Activated CD4-positive, alpha-beta T cell treated with anti-CD3 and anti-CD28 coated beads, Interleukin-2, amount 10 ng/mL, durations not matched to agents 7 days and 5 days (primary cell): ENCODE results near the gene FGG. TPM values are rescaled to one million over a fixed set of nuclear protein-coding genes. Genes with fewer than 3 reads are reported as not detected.

ENCODE experiments used
- CTCF ChIA-PET: fragments of 350-600 bp; sonication (Branson Sonifier 250); formaldehyde crosslinking; loops from one replicate; lab custom pipeline; 2021; ENCODE audit warnings: antibody characterized with exemption; lab: Charles Lee
- POLR2A ChIA-PET: fragments of 350-600 bp; sonication (Branson Sonifier 250); formaldehyde crosslinking; loops from one replicate; lab custom pipeline; 2021; ENCODE audit warnings: antibody characterized with exemption; lab: Charles Lee
- DNase-seq: peaks from one replicate; pipeline ENCODE4 v3.0.0-alpha.2; 2020
- H3K27ac Mint-ChIP-seq: one replicate; pipeline ENCODE4 v1.8.0; 2021; ENCODE audit warnings: mild to moderate bottlenecking, moderate library complexity, mixed read lengths
- H3K27me3 Mint-ChIP-seq: one replicate; pipeline ENCODE4 v1.8.0; 2021; ENCODE audit warnings: mixed read lengths
- H3K36me3 Mint-ChIP-seq: one replicate; pipeline ENCODE4 v1.8.0; 2021; ENCODE audit warnings: low read depth, mixed read lengths
- H3K4me1 Mint-ChIP-seq: one replicate; pipeline ENCODE4 v1.8.0; 2021; ENCODE audit warnings: mixed read lengths
- H3K4me3 Mint-ChIP-seq: one replicate; pipeline ENCODE4 v1.8.0; 2021; ENCODE audit warnings: mild to moderate bottlenecking, moderate library complexity, mixed read lengths
- H3K9me3 Mint-ChIP-seq: one replicate; pipeline ENCODE4 v1.8.0; 2021; ENCODE audit warnings: mixed read lengths
- total RNA-seq, 2 experiments: library from RNA; stranded (reverse); gene quantifications; one replicate each; pipeline ENCODE4 v1.2.3, GENCODE V29; 2021

The FGG gene
- total RNA-seq, 2 experiments from 2014 or later, result not detected

DNA sequence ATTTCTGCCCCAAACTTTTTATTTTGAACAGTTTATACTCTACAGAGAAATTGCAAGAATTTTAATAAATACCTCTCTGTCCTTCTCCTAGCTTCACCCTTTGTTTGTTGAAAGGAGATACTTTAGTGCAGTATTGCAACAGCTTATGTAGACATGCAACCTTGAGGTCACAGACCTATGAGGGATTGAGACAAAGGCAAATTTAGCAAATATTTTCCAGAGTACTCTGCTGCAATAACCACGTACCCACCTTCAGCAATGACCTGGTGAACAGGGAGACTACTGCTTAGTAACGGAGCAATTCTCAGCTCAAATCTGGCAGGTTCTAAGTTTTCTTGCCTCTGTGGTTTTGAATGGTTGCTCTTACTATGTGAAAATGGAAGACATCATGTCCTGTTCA lies 35.1 kb downstream of the FGG start:
- Mint-ChIP-seq H3K36me3 (no peaks in the 10 kb centered on the region), H3K27me3 (peaks cover 16% of the 10 kb centered on the region), H3K4me1 (no peaks in the 10 kb centered on the region), H3K27ac (no peak overlapping the region), H3K4me3 (no peak overlapping the region), H3K9me3 (no peaks in the 10 kb centered on the region)
- CTCF ChIA-PET, result no interaction called here
- POLR2A ChIA-PET, result no interaction called here
- DNase-seq, result no peak

DNA sequence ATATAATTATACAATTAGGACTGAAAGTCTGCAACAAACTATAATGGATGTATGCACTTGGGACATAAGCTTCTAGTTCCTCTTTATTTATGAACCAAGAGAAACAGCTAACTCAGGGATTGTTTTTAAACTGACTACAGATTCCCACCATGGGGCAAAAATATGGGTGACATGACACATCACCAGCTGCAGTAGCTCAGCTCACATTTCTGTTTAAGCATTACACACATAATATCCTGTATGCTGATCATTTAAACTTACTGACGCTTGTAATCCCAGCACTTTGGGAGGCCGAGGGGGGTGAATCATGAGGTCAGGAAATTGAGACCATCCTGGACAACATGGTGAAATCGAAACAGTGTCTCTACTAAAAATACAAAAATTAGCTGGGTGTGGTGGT lies 38.1 kb downstream of the FGG start:
- Mint-ChIP-seq H3K4me1 (no peaks in the 10 kb centered on the region), H3K4me3 (no peak overlapping the region), H3K36me3 (no peaks in the 10 kb centered on the region), H3K9me3 (no peaks in the 10 kb centered on the region), H3K27ac (no peak overlapping the region), H3K27me3 (peaks cover 7% of the 10 kb centered on the region)
- DNase-seq, result no peak
- POLR2A ChIA-PET, result no interaction called here
- CTCF ChIA-PET, result no interaction called here

DNA sequence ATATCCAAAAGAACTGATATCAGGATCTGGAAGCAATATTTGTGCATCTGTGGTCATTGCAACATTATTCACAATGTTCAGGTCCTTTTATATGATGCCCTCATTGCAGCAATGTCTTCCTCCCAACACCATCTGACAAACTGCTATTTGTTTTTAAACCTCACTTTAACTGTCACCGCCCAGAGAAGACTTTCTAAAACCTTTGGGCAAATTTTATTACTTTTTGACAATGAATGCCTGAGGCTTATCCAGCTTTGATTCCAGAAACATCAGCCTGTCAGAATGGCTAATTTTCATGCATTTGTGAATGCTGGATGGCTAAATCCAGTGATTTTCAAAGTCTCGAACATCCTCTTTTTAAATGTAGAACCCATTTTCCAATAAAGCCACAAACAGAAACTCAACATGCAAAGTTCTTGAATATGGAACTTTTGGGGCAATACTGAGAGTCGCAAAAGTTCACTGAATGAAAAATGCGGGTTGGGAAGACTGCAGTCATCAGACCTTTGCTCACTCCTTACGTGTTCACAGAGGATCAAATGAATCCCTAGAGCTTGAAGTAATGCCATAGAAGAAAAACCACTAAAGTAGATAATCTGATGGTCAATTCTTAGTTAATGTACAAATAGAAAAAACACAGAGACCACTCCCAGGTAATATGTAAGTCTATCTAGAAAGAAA lies 39.1 kb downstream of the FGG start:
- H3K9me3 Mint-ChIP-seq, result no peaks in the 10 kb centered on the region
- CTCF ChIA-PET, result no interaction called here
- no peaks in the 10 kb centered on the region for H3K36me3 Mint-ChIP-seq
- no peak overlapping the region for H3K4me3 Mint-ChIP-seq
- peaks cover 5% of the 10 kb centered on the region for H3K27me3 Mint-ChIP-seq
- no peak overlapping the region for H3K27ac Mint-ChIP-seq
- H3K4me1 Mint-ChIP-seq, result no peaks in the 10 kb centered on the region
- no peak for DNase-seq
- POLR2A ChIA-PET, result no interaction called here

DNA sequence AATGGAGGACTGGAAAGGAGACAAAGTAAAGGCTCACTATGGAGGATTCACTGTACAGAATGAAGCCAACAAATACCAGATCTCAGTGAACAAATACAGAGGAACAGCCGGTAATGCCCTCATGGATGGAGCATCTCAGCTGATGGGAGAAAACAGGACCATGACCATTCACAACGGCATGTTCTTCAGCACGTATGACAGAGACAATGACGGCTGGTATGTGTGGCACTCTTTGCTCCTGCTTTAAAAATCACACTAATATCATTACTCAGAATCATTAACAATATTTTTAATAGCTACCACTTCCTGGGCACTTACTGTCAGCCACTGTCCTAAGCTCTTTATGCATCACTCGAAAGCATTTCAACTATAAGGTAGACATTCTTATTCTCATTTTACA lies 42.9 kb downstream of the FGG start:
- POLR2A ChIA-PET, result no interaction called here
- Mint-ChIP-seq H3K4me1 (no peaks in the 10 kb centered on the region), H3K27ac (no peak overlapping the region), H3K4me3 (no peak overlapping the region), H3K27me3 (peaks cover 2% of the 10 kb centered on the region), H3K9me3 (no peaks in the 10 kb centered on the region), H3K36me3 (no peaks in the 10 kb centered on the region)
- CTCF ChIA-PET, result no interaction called here
- DNase-seq, result no peak

DNA sequence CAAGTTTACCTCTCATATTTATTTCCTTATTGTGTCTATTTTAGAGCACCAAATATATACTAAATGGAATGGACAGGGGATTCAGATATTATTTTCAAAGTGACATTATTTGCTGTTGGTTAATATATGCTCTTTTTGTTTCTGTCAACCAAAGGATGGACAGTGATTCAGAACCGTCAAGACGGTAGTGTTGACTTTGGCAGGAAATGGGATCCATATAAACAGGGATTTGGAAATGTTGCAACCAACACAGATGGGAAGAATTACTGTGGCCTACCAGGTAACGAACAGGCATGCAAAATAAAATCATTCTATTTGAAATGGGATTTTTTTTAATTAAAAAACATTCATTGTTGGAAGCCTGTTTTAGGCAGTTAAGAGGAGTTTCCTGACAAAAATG lies 43.4 kb downstream of the FGG start:
- no peak for DNase-seq
- H3K9me3 Mint-ChIP-seq, result no peaks in the 10 kb centered on the region
- ChIA-PET POLR2A (no interaction called here), CTCF (no interaction called here)
- no peak overlapping the region for H3K27ac Mint-ChIP-seq
- H3K36me3 Mint-ChIP-seq, result no peaks in the 10 kb centered on the region
- no peaks in the 10 kb centered on the region for H3K4me1 Mint-ChIP-seq
- H3K4me3 Mint-ChIP-seq, result no peak overlapping the region
- peaks cover 2% of the 10 kb centered on the region for H3K27me3 Mint-ChIP-seq

DNA sequence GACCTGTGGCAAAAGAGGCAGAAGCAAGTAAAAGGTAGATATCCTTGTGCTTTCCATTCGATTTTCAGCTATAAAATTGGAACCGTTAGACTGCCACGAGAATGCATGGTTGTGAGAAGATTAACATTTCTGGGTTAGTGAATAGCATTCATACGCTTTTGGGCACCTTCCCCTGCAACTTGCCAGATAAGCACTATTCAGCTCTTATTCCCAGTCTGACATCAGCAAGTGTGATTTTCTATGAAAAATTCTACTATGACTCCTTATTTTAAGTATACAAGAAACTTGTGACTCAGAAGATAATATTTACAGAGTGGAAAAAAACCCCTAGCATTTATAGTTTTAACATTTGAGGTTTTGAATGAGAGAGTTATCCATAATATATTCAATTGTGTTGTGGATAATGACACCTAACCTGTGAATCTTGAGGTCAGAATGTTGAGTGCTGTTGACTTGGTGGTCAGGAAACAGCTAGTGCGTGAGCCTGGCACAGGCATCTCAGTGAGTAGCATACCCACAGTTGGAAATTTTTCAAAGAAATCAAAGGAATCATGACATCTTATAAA lies 45.7 kb downstream of the FGG start:
- CTCF ChIA-PET, result no interaction called here
- no peak overlapping the region for H3K27ac Mint-ChIP-seq

DNA sequence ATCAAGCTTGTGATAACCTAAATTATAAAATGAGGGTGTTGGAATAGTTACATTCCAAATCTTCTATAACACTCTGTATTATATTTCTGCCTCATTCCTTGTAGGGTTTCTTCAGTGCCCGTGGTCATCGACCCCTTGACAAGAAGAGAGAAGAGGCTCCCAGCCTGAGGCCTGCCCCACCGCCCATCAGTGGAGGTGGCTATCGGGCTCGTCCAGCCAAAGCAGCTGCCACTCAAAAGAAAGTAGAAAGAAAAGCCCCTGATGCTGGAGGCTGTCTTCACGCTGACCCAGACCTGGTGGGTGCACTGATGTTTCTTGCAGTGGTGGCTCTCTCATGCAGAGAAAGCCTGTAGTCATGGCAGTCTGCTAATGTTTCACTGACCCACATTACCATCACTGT lies 46.8 kb downstream of the FGG start:
- no peaks in the 10 kb centered on the region for H3K9me3 Mint-ChIP-seq
- no peak for DNase-seq
- peaks cover 11% of the 10 kb centered on the region for H3K27me3 Mint-ChIP-seq
- POLR2A ChIA-PET, result no interaction called here
- no peak overlapping the region for H3K4me3 Mint-ChIP-seq
- H3K27ac Mint-ChIP-seq, result no peak overlapping the region
- no peaks in the 10 kb centered on the region for H3K4me1 Mint-ChIP-seq
- CTCF ChIA-PET, result interaction anchor here (0.9 kb wide), 1 partner anchor 435 kb away, joined by 3 read pairs; no protein-coding TSS in a partner anchor
- H3K36me3 Mint-ChIP-seq, result no peaks in the 10 kb centered on the region

More for the DNA sequence above, 45.7 kb downstream of the FGG start:
- H3K4me1 Mint-ChIP-seq, result no peaks in the 10 kb centered on the region
- POLR2A ChIA-PET, result no interaction called here
- no peak for DNase-seq
- no peaks in the 10 kb centered on the region for H3K9me3 Mint-ChIP-seq
- no peaks in the 10 kb centered on the region for H3K36me3 Mint-ChIP-seq
- H3K4me3 Mint-ChIP-seq, result no peak overlapping the region
- H3K27me3 Mint-ChIP-seq, result peaks cover 9% of the 10 kb centered on the region

DNA sequence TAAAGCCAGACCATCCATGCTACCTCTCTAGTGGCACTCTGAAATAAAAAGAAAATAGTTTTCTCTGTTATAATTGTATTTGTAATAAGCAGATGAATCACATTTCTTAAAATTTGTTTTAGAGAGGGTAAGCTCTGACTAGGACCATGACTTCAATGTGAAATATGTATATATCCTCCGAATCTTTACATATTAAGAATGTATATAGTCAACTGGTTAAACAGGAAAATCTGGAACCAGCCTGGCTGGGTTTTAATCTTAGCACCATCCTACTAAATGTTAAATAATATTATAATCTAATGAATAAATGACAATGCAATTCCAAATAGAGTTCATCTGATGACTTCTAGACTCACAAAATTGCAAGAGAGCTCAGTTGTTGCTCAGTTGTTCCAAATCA lies 48.1 kb downstream of the FGG start:
- no peak overlapping the region for H3K27ac Mint-ChIP-seq
- no peaks in the 10 kb centered on the region for H3K9me3 Mint-ChIP-seq
- peaks cover 11% of the 10 kb centered on the region for H3K27me3 Mint-ChIP-seq
- no peak overlapping the region for H3K4me3 Mint-ChIP-seq
- ChIA-PET POLR2A (no interaction called here), CTCF (no interaction called here)
- no peaks in the 10 kb centered on the region for H3K36me3 Mint-ChIP-seq
- no peak for DNase-seq
- peaks cover 4% of the 10 kb centered on the region for H3K4me1 Mint-ChIP-seq

DNA sequence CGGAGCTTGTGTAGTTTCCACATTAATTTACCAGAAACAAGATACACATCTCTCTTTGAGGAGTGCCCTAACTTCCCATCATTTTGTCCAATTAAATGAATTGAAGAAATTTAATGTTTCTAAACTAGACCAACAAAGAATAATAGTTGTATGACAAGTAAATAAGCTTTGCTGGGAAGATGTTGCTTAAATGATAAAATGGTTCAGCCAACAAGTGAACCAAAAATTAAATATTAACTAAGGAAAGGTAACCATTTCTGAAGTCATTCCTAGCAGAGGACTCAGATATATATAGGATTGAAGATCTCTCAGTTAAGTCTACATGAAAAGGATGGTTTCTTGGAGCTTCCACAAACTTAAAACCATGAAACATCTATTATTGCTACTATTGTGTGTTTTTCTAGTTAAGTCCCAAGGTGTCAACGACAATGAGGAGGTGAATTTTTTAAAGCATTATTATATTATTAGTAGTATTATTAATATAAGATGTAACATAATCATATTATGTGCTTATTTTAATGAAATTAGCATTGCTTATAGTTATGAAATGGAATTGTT lies 49.7 kb downstream of the FGG start, which contains the start of gene FGB:
FGB (plus strand) TSS at position 315 of the 558 bp plus-strand sequence; CDS start at position 323, 8 bp downstream.
- POLR2A ChIA-PET, result no interaction called here
- Mint-ChIP-seq H3K27me3 (peaks cover 9% of the 10 kb centered on the region), H3K27ac (no peak within 1 kb of the TSS), H3K4me3 (no peak within 1 kb of the TSS), H3K9me3 (no peaks in the 10 kb centered on the region), H3K36me3 (no peaks in the 10 kb centered on the region), H3K4me1 (peaks cover 4% of the 10 kb centered on the region)
- no peak for DNase-seq
- CTCF ChIA-PET, result no interaction called here

DNA sequence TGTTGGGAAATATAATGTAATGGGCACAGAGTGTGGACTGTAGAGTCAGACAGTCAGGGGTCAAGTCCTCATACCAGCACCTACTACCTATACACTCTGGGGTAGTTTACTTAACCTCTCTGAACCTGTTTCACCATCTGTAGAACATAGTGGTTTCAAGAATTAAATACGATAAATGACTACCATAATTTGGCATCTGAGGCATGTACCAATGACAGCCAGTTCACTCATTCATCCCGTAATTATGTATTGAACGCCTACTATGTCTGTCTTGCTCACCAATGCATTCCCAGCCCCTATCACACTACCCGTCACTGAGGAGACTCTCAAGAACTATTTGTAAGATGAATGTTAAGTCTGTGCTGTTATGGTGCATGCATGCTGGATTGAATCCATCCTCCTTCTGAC lies 51.6 kb downstream of the FGG start:
- H3K4me3 Mint-ChIP-seq, result no peak overlapping the region
- H3K36me3 Mint-ChIP-seq, result no peaks in the 10 kb centered on the region
- H3K27me3 Mint-ChIP-seq, result peaks cover 9% of the 10 kb centered on the region
- no peak overlapping the region for H3K27ac Mint-ChIP-seq
- peaks cover 4% of the 10 kb centered on the region for H3K4me1 Mint-ChIP-seq
- POLR2A ChIA-PET, result no interaction called here
- CTCF ChIA-PET, result interaction anchor here (1.0 kb wide), 1 partner anchor 12 kb away, joined by 3 read pairs; no protein-coding TSS in a partner anchor
- DNase-seq, result no peak
- H3K9me3 Mint-ChIP-seq, result no peaks in the 10 kb centered on the region

DNA sequence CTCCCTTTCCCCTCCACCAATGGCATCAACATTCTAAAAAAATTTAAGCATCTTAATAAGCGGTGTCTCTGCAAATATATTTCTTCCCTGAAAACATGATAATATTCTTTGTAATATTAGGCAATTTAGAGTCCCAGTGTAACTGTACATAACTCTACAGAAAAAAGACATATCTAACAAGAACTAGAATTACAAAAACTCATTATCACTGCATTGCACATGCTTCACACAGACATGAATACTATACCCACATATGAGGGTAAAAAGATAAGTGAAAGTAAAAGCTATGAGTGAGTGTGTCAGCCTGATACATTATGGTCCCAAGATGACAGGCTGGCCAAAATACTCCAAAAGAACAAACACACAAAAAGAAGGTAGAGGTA lies 52.0 kb downstream of the FGG start:
- no peak overlapping the region for H3K27ac Mint-ChIP-seq
- POLR2A ChIA-PET, result no interaction called here

DNA sequence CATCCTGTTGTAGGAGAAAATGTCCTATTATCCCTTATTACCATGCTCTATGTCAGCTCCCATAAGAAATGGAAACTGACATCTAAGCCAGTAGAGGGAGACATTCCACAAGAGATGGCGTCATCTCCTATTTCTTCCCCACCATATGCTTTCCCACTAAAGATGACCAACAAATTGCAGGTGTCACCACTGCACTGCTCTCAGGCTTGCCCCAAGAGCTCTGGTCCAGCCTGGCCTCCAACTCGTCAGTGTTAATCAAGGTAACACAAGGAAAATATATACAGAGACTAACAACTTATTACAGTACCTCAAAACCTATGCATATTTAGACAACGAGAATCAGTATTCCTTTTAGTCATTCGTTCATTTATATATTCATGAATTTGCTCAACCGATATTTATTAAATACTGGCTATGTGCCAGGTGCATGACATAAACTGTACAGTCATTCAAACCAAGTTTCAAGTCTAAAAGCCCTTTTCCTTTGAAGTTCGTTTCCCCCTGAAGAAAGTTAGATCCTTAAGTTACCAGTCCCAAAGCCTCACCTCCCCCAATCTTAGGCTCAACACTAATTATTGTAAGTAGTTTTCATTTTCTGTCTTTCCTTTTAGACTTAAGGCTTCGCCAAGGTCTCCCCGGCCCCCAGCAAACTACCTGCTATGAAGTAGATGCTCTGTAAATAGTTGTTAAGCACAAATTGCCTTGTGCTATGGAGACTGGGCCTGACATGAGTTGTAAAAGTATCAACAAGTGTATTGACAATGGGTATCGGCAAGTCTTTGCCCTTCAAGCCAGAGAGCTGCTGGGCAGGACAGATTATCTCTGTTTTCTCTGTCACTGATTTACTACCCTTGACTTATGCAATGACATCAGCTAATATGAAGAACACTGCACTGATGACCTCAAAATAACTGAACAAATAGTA lies 52.7 kb downstream of the FGG start:
- H3K4me3 Mint-ChIP-seq, result no peak overlapping the region
- no peaks in the 10 kb centered on the region for H3K36me3 Mint-ChIP-seq
- H3K9me3 Mint-ChIP-seq, result no peaks in the 10 kb centered on the region
- ChIA-PET CTCF (interaction anchor here (0.8 to 2.0 kb wide), 7 partner anchors 10 to 64 kb away, joined by 3 to 9 read pairs (median 5); partner anchors contain the start of genes FGG and PLRG1), POLR2A (no interaction called here)
- H3K27ac Mint-ChIP-seq, result no peak overlapping the region
- peaks cover 9% of the 10 kb centered on the region for H3K27me3 Mint-ChIP-seq
- DNase-seq, result peak; percentile 7
- peaks cover 4% of the 10 kb centered on the region for H3K4me1 Mint-ChIP-seq

More for the DNA sequence above, 52.0 kb downstream of the FGG start:
- H3K27me3 Mint-ChIP-seq, result peaks cover 9% of the 10 kb centered on the region
- no peak for DNase-seq
- no peaks in the 10 kb centered on the region for H3K9me3 Mint-ChIP-seq
- no peak overlapping the region for H3K4me3 Mint-ChIP-seq
- CTCF ChIA-PET, result interaction anchor here (1.0 kb wide), 1 partner anchor 12 kb away, joined by 3 read pairs; no protein-coding TSS in a partner anchor
- H3K4me1 Mint-ChIP-seq, result peaks cover 4% of the 10 kb centered on the region
- no peaks in the 10 kb centered on the region for H3K36me3 Mint-ChIP-seq
